K562 treated with DMSO at 1 percent for 24 hours (cell line): ENCODE data around the gene MYO5B. TPM values are rescaled to one million over a fixed set of nuclear protein-coding genes. Genes with fewer than 3 reads are reported as not detected.

Experiments used
- total RNA-seq: library from RNA; unstranded; fragments of 300-600 nt; gene quantifications from 2 replicates; pipeline ENCODE4 v1.2.3, GENCODE V29; 2022; ENCODE audit warnings: low read depth; ENCODE audit not compliant: insufficient read depth

MYO5B gene
- 0.68 and 1.6 TPM in 2 replicates for total RNA-seq

DNA sequence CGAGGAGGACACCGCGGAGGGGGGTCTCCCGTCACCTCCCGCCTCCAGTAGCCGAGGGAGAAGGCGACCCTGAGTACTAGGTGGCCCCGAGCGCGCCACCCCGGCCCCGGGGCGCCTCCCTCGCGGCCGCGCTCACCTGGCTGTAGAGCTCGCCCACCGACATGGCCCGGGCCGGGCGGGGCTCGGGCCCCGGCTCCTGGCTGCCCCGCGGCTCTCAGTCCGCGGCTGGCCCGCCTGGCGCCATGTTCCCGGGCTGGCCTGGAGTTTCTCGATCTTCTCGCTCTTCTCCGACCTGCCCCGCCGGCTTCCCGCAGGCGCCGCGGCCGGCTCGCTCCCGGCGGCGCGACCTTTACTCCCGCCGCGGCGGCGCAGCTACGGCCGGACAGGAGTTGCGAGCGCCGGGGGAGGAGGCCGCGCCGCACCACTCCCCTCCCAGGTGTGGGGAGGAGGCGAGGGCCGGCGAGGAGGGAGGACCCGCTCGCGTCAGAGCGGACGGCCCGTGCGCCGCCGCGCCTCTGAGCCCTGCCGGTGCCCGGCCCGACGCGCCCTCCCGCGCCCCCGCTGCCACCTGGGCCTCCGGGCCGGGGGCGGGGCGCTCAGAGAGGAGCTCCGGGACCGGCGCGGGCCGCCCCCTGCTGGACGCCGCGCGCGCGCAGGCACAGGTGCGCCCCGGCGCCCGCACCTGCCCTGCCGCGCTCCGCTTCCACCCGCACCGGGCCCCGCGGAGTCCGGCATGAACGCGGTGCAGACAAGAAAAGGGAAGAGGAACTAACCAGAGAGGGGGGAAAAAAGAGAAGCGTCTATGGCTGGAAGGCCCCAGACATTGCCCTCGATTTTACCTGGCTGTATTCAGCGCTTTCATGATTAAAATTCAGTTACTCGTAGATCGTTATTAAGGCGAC lies at the start of gene MYO5B:
TSS of gene MYO5B (minus strand) at position 517 of the 902 bp plus-strand sequence. CDS start at position 163, 354 bp downstream.

GRCh38 chr18:49813319-49814146 lies 381.4 kb downstream of the MYO5B start, which contains the start of gene ACAA2:
ACAA2 (minus strand) TSS chr18:49813533; CDS start chr18:49813484, 49 bp downstream.

Other genes starting within 250 kb of the MYO5B start
- 0.82 and 1.1 TPM in 2 replicates for gene CFAP53, start 71.3 kb upstream of the MYO5B start, total RNA-seq
- gene MBD1, start 86.4 kb upstream of the MYO5B start, total RNA-seq, result 46.0 and 47.2 TPM in 2 replicates
- 54.4 and 59.9 TPM in 2 replicates for gene CXXC1, start 92.5 kb upstream of the MYO5B start, total RNA-seq
- 12.9 and 17.0 TPM in 2 replicates for gene SKA1, start 179.9 kb upstream of the MYO5B start, total RNA-seq